Neural progenitor cell (in vitro differentiated cells): ENCODE data around the gene HKDC1. TPM values are rescaled to one million over a fixed set of nuclear protein-coding genes. Genes with fewer than 3 reads are reported as not detected.
A peak's percentile ranks its signal among the peaks of the same experiment; 100 is the strongest.

Experiments used
- DNase-seq: peaks from one replicate; pipeline ENCODE4 v3.0.0-alpha.2; 2016; ENCODE audit warnings: low spot score
- H2AFZ ChIP-seq: fragments of 200-600 bp; sonication (generic); replicated peaks from 2 replicates; pipeline ENCODE4 v1.6.1; 2016; ENCODE audit warnings: antibody characterized with exemption
- H3F3A ChIP-seq: fragments of 200-600 bp; sonication (generic); 2 replicates; pipeline ENCODE4 v1.6.1; 2016; ENCODE audit warnings: antibody characterized with exemption, low read depth
- H3K27ac ChIP-seq: fragments of 200-600 bp; sonication (generic); 2 replicates; pipeline ENCODE4 v1.5.1; 2016; ENCODE audit warnings: mild to moderate bottlenecking
- H3K27me3 ChIP-seq: fragments of 200-600 bp; sonication (generic); 2 replicates; pipeline ENCODE4 v1.6.1; 2016; ENCODE audit warnings: mild to moderate bottlenecking, moderate library complexity
- H3K36me3 ChIP-seq: fragments of 200-600 bp; sonication (generic); 2 replicates; pipeline ENCODE4 v1.5.1; 2016
- H3K4me1 ChIP-seq: fragments of 200-600 bp; sonication (generic); 2 replicates; pipeline ENCODE4 v1.6.1; 2016; ENCODE audit warnings: mixed run types
- H3K4me2 ChIP-seq: fragments of 200-600 bp; sonication (generic); 2 replicates; pipeline ENCODE4 v1.6.1; 2016
- H3K4me3 ChIP-seq: fragments of 200-600 bp; sonication (generic); 2 replicates; pipeline ENCODE4 v1.5.1; 2016
- H3K79me2 ChIP-seq: fragments of 200-600 bp; sonication (generic); 2 replicates; pipeline ENCODE4 v1.6.1; 2016; ENCODE audit warnings: low read depth
- H3K9ac ChIP-seq: fragments of 200-600 bp; sonication (generic); 2 replicates; pipeline ENCODE4 v1.6.1; 2016
- H3K9me3 ChIP-seq: fragments of 200-600 bp; sonication (generic); 2 replicates; pipeline ENCODE4 v1.5.1; 2016; ENCODE audit warnings: low read depth
- H4K20me1 ChIP-seq: fragments of 200-600 bp; sonication (generic); 2 replicates; pipeline ENCODE4 v1.6.1; 2016; ENCODE audit warnings: low read depth
- H3K27ac Mint-ChIP-seq: 3 replicates; pipeline ENCODE4 v1.8.0; 2021; ENCODE audit warnings: mixed read lengths
- H3K27me3 Mint-ChIP-seq: 2 replicates; pipeline ENCODE4 v1.8.0; 2022; ENCODE audit warnings: low read depth, mild to moderate bottlenecking, inconsistent platforms, moderate library complexity, mixed read lengths; ENCODE audit not compliant: insufficient read depth
- H3K36me3 Mint-ChIP-seq: 3 replicates; pipeline ENCODE4 v1.8.0; 2021; ENCODE audit warnings: mixed read lengths
- H3K4me1 Mint-ChIP-seq: 3 replicates; pipeline ENCODE4 v1.8.0; 2021; ENCODE audit warnings: mixed read lengths
- H3K4me3 Mint-ChIP-seq: 3 replicates; pipeline ENCODE4 v1.8.0; 2021; ENCODE audit warnings: mild to moderate bottlenecking, moderate library complexity, mixed read lengths
- H3K9me3 Mint-ChIP-seq: 3 replicates; pipeline ENCODE4 v1.8.0; 2020; ENCODE audit warnings: mixed read lengths
- EZH2 ChIP-seq: fragments of 200-600 bp; sonication (generic); IDR thresholded peaks from 2 replicates; pipeline ENCODE4 v1.6.1; 2017; ENCODE audit warnings: antibody characterized with exemption, mild to moderate bottlenecking, moderate library complexity
- EZH2phosphoT487 ChIP-seq: fragments of 200-600 bp; sonication (generic); IDR thresholded peaks from 2 replicates; pipeline ENCODE4 v1.6.1; 2017; ENCODE audit warnings: antibody characterized with exemption
- total RNA-seq: library from RNA; depleted of rRNA; stranded (reverse); fragments of >200 nt; gene quantifications from 2 replicates; pipeline ENCODE4 v1.2.3, GENCODE V29; 2015; ENCODE audit warnings: low replicate concordance
- TF ChIP-seq, protein P1 (sequence below): fragments of 200-600 bp; sonication (generic); IDR thresholded peaks from 2 replicates; pipeline ENCODE4 v1.5.1; 2017; ENCODE audit warnings: antibody characterized with exemption, mild to moderate bottlenecking

Gene HKDC1
- total RNA-seq, 1 donor from 2014 or later: 0.30 TPM

DNA sequence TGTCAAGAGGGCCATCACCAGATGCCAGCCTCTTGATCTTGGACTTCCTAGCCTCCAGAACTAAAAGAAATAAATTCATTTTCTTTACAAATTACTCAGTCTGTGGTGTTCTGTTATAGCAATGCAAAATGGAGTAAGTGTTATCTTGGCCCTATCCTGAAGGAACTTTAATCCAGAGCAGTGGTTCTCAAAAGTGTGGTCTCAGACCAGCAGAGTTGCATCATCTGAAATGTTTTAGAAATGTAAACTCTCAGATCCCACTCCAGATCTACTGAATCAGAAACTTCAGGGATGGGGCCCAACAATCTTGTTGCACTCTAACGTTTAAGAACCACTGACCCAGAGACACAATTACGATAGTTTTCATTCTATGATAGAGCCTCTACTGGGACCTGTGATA lies 43.3 kb upstream of the HKDC1 start:
- Histone ChIP-seq H3K9ac (no peak overlapping the region), H3K4me3 (no peak overlapping the region), H3K9me3 (no peaks in the 10 kb centered on the region), H2AFZ (no peak overlapping the region), H3K36me3 (no peaks in the 10 kb centered on the region), H3K27me3 (no peaks in the 10 kb centered on the region), H4K20me1 (no peaks in the 10 kb centered on the region), H3K4me2 (no peak overlapping the region), H3K4me1 (peaks cover 8% of the 10 kb centered on the region), H3K79me2 (peaks cover 19% of the 10 kb centered on the region), H3K27ac (no peak overlapping the region), H3F3A (no peaks in the 10 kb centered on the region)
- no peaks in the 10 kb centered on the region for H3K36me3 Mint-ChIP-seq
- H3K9me3 Mint-ChIP-seq: no peaks in the 10 kb centered on the region
- TF ChIP-seq EZH2phosphoT487 (no peak), EZH2 (no peak)
- TF ChIP-seq, protein P1, sequence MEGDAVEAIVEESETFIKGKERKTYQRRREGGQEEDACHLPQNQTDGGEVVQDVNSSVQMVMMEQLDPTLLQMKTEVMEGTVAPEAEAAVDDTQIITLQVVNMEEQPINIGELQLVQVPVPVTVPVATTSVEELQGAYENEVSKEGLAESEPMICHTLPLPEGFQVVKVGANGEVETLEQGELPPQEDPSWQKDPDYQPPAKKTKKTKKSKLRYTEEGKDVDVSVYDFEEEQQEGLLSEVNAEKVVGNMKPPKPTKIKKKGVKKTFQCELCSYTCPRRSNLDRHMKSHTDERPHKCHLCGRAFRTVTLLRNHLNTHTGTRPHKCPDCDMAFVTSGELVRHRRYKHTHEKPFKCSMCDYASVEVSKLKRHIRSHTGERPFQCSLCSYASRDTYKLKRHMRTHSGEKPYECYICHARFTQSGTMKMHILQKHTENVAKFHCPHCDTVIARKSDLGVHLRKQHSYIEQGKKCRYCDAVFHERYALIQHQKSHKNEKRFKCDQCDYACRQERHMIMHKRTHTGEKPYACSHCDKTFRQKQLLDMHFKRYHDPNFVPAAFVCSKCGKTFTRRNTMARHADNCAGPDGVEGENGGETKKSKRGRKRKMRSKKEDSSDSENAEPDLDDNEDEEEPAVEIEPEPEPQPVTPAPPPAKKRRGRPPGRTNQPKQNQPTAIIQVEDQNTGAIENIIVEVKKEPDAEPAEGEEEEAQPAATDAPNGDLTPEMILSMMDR: no peak
- peaks cover 24% of the 10 kb centered on the region for H3K4me1 Mint-ChIP-seq
- no peak for DNase-seq
- H3K27me3 Mint-ChIP-seq: peaks cover 5% of the 10 kb centered on the region
- H3K4me3 Mint-ChIP-seq: no peak overlapping the region
- H3K27ac Mint-ChIP-seq: no peak overlapping the region

DNA sequence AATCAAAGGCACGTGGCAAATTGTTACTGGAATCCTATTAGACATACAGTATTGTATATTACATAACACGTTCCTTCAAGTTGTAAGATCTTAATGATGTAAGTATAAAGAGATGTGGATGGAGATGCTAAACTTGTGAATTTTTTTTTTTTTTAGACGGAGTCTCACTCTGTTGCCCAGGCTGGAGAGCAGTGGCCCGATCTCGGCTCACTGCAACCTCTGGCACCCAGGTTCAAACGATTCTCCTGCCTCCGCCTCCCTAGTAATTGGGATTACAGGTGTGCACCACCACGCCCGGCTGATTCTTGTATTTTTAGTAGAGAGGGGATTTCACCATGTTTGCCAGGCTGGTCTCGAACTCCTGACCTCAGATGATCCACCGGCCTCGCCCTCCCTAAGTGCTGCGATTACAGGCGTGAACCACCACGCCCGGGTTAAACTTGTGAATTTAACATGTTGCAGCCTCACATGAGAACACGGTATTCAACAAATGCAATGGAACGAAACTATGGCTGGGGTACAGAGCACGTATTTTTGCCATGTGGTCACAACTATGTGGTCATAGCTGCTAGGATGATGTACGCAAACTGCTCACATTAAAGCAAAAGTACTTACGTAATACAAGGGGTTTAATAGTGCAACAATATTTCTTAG lies 40.9 kb upstream of the HKDC1 start:
- Histone ChIP-seq H3K36me3 (no peaks in the 10 kb centered on the region), H4K20me1 (peaks cover 2% of the 10 kb centered on the region), H3K4me3 (peak overlapping the region; percentile 91), H3K27ac (peak overlapping the region; percentile 94), H2AFZ (peak overlapping the region; percentile 86), H3K4me2 (peak overlapping the region; percentile 94), H3K79me2 (peaks cover 42% of the 10 kb centered on the region), H3K9me3 (no peaks in the 10 kb centered on the region), H3F3A (no peaks in the 10 kb centered on the region), H3K9ac (peak overlapping the region; percentile 98), H3K27me3 (no peaks in the 10 kb centered on the region), H3K4me1 (peaks cover 8% of the 10 kb centered on the region)
- Mint-ChIP-seq H3K27me3 (peaks cover 4% of the 10 kb centered on the region), H3K36me3 (no peaks in the 10 kb centered on the region), H3K9me3 (no peaks in the 10 kb centered on the region), H3K27ac (peak overlapping the region; percentile 100), H3K4me1 (peaks cover 24% of the 10 kb centered on the region), H3K4me3 (peak overlapping the region; percentile 97)
- peak; percentile 11 for DNase-seq
- TF ChIP-seq EZH2: no peak
- TF ChIP-seq, protein P1: no peak
- no peak for TF ChIP-seq EZH2phosphoT487

DNA sequence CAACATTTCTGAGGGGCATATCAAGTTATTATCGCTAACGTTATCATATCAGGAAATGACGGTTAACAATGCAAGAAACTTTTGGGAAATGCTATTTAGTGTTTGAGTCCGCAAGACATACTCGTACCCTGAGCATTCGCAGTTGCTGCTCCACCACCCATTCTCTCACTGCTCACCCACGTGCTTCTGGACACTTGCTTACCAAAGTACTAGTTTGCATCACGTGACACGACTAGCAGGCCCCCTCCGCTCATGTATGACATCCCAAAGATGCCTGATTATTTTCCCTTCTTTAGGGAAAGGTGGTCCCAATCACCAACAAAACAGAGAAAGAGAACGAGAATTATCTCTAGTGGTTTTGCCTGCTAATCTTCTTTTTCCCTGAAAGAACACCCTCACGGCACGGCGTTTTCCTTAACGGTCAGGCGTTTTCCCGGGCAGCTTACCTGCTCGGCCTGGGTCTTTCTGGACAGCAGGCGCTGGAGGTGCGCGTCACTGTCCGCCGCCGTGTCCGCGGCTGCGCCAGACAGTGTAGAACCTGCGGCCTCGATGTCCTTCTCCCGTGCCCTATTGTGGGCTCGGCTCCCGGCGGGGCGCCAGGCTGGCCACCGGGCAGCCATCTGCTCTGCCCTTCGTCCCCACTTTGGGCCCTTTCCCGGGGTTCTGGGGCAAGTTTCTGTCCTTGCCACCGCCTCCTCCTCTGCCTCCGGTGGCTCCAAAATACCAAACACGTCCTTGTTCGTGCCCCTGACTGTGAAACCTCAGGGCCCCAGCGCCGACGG lies 40.2 kb upstream of the HKDC1 start, which contains the start of gene SUPV3L1:
Gene SUPV3L1 (plus strand): TSS at position 492 of the 782 bp plus-strand sequence. CDS start 58 bp downstream, at position 550.
- H3K27ac Mint-ChIP-seq: peak within 1 kb of the TSS; percentile 100
- peak; percentile 96 for DNase-seq

More for the DNA sequence above, 40.2 kb upstream of the HKDC1 start, which contains the start of gene SUPV3L1:
- TF ChIP-seq EZH2: no peak
- no peak for TF ChIP-seq EZH2phosphoT487
- TF ChIP-seq, protein P1: no peak
- H4K20me1 ChIP-seq: peaks cover 4% of the 10 kb centered on the region
- H3K27me3 ChIP-seq: no peaks in the 10 kb centered on the region
- Mint-ChIP-seq H3K9me3 (no peaks in the 10 kb centered on the region), H3K36me3 (no peaks in the 10 kb centered on the region), H3K4me1 (peaks cover 24% of the 10 kb centered on the region), H3K4me3 (peak within 1 kb of the TSS; percentile 97), H3K27me3 (peaks cover 4% of the 10 kb centered on the region)
- H3K4me3 ChIP-seq: peak within 1 kb of the TSS; percentile 91
- no peaks in the 10 kb centered on the region for H3K9me3 ChIP-seq
- peaks cover 8% of the 10 kb centered on the region for H3K4me1 ChIP-seq
- H3K4me2 ChIP-seq: peak within 1 kb of the TSS; percentile 94
- peak within 1 kb of the TSS; percentile 94 for H3K27ac ChIP-seq
- peaks cover 50% of the 10 kb centered on the region for H3K79me2 ChIP-seq
- H3K36me3 ChIP-seq: no peaks in the 10 kb centered on the region
- peak within 1 kb of the TSS; percentile 98 for H3K9ac ChIP-seq
- H2AFZ ChIP-seq: peak within 1 kb of the TSS; percentile 86
- no peaks in the 10 kb centered on the region for H3F3A ChIP-seq
